HEK293 (cell line): ENCODE results near the gene ATP5MC3.

Source experiments
- CTCF ChIA-PET: fragments of 350-600 bp; formaldehyde crosslinking; extraction: SDS; loops from one replicate; lab custom pipeline; 2021; ENCODE audit warnings: antibody characterized with exemption; lab: Yijun Ruan, JAX
- POLR2A ChIA-PET: fragments of 300-600 bp; formaldehyde crosslinking; extraction: SDS; loops from one replicate; lab custom pipeline; 2020; ENCODE audit warnings: antibody characterized with exemption, inconsistent platforms; lab: Yijun Ruan, JAX
- H3K27ac ChIP-seq: fragments of 200-500 bp; sonication (Bioruptor generic); 2 replicates; pipeline ENCODE4 v1.5.1; 2014; ENCODE audit warnings: low read depth, low read length, control low read depth, inconsistent platforms; ENCODE audit errors: extremely low read depth
- H3K36me3 ChIP-seq, 2 experiments: fragments of 200-500 bp in 1 of 2; sonication (Bioruptor generic) in 1 of 2; 1 replicate in 1 of 2; 2 replicates in 1 of 2; pipeline ENCODE4 v1.5.1; 2014 to 2017; ENCODE audit warnings: inconsistent platforms in 2 of 2, low read length in 2 of 2; ENCODE audit not compliant: control insufficient read depth in 2 of 2, insufficient read depth in 1 of 2
- H3K4me1 ChIP-seq: fragments of 200-500 bp; sonication (Bioruptor generic); 2 replicates; pipeline ENCODE4 v1.5.1; 2014; ENCODE audit warnings: mild to moderate bottlenecking, low read length, inconsistent platforms; ENCODE audit not compliant: control insufficient read depth, insufficient read depth
- H3K4me3 ChIP-seq: 2 replicates; pipeline ENCODE4 v1.5.1; 2011; ENCODE audit warnings: low read depth, mild to moderate bottlenecking, control low read depth, low read length, moderate library complexity
- H3K9me3 ChIP-seq: fragments of 200-500 bp; sonication (Bioruptor generic); 2 replicates; pipeline ENCODE4 v1.5.1; 2014; ENCODE audit warnings: low read depth, low read length, inconsistent platforms; ENCODE audit not compliant: control insufficient read depth, insufficient read depth
- MYNN ChIP-seq: fragments of 450-650 bp; formaldehyde crosslinking; IDR thresholded peaks from 2 replicates; pipeline ENCODE4 v1.5.1; 2016; ENCODE audit warnings: missing biosample characterization, missing genetic modification characterization, borderline replicate concordance
- MZF1 ChIP-seq: fragments of 450-650 bp; formaldehyde crosslinking; IDR thresholded peaks from 2 replicates; pipeline ENCODE4 v1.5.1; 2017; ENCODE audit warnings: missing biosample characterization, missing genetic modification characterization, borderline replicate concordance
- YY2 ChIP-seq: fragments of 450-650 bp; formaldehyde crosslinking; IDR thresholded peaks from 2 replicates; pipeline ENCODE4 v1.5.1; 2016; ENCODE audit warnings: missing biosample characterization, missing genetic modification characterization
- ZBTB20 ChIP-seq: fragments of 450-650 bp; formaldehyde crosslinking; IDR thresholded peaks from 2 replicates; pipeline ENCODE4 v1.5.1; 2016; ENCODE audit warnings: missing biosample characterization, missing genetic modification characterization
- ZBTB21 ChIP-seq: fragments of 450-650 bp; formaldehyde crosslinking; IDR thresholded peaks from 2 replicates; pipeline ENCODE4 v1.5.1; 2017; ENCODE audit warnings: missing biosample characterization, missing genetic modification characterization
- ZNF140 ChIP-seq: fragments of 450-650 bp; formaldehyde crosslinking; IDR thresholded peaks from 2 replicates; pipeline ENCODE4 v1.5.1; 2016; ENCODE audit warnings: missing biosample characterization, missing genetic modification characterization
- ZNF24 ChIP-seq: fragments of 450-650 bp; formaldehyde crosslinking; IDR thresholded peaks from 2 replicates; pipeline ENCODE4 v1.5.1; 2016; ENCODE audit warnings: missing biosample characterization, missing genetic modification characterization
- ZNF324 ChIP-seq: fragments of 450-650 bp; formaldehyde crosslinking; IDR thresholded peaks from 2 replicates; pipeline ENCODE4 v1.5.1; 2016; ENCODE audit warnings: missing biosample characterization, missing genetic modification characterization
- ZNF366 ChIP-seq: fragments of 450-650 bp; formaldehyde crosslinking; conservative IDR thresholded peaks from 2 replicates; pipeline ENCODE4 v1.5.1; 2016; ENCODE audit warnings: missing biosample characterization, missing genetic modification characterization
- ZNF510 ChIP-seq: fragments of 450-650 bp; formaldehyde crosslinking; IDR thresholded peaks from 2 replicates; pipeline ENCODE4 v1.5.1; 2018; ENCODE audit warnings: mild to moderate bottlenecking, missing genetic modification characterization, missing biosample characterization; ENCODE audit not compliant: insufficient replicate concordance
- ZNF629 ChIP-seq: fragments of 450-650 bp; formaldehyde crosslinking; IDR thresholded peaks from 2 replicates; pipeline ENCODE4 v1.5.1; 2017; ENCODE audit warnings: missing biosample characterization, missing genetic modification characterization
- ZNF654 ChIP-seq: fragments of 450-650 bp; formaldehyde crosslinking; IDR thresholded peaks from 2 replicates; pipeline ENCODE4 v1.5.1; 2016; ENCODE audit warnings: low read depth, missing biosample characterization, missing genetic modification characterization
- ZSCAN30 ChIP-seq: fragments of 450-650 bp; IDR thresholded peaks from 2 replicates; pipeline ENCODE4 v1.5.1; 2018; ENCODE audit warnings: missing biosample characterization, mild to moderate bottlenecking, missing genetic modification characterization, moderate library complexity
- TF ChIP-seq, protein P1 (sequence below): fragments of 450-650 bp; formaldehyde crosslinking; IDR thresholded peaks from 2 replicates; pipeline ENCODE4 v1.5.1; 2016; ENCODE audit warnings: missing biosample characterization, missing genetic modification characterization
- TF ChIP-seq, protein P2 (sequence below): fragments of 450-650 bp; formaldehyde crosslinking; IDR thresholded peaks from 2 replicates; pipeline ENCODE4 v1.5.1; 2017; ENCODE audit warnings: missing biosample characterization, missing genetic modification characterization
- TF ChIP-seq, protein P3 (sequence below): fragments of 450-650 bp; formaldehyde crosslinking; IDR thresholded peaks from 2 replicates; pipeline ENCODE4 v1.5.1; 2016; ENCODE audit warnings: missing biosample characterization, missing genetic modification characterization
- TF ChIP-seq, protein P4 (sequence below): fragments of 450-650 bp; IDR thresholded peaks from 2 replicates; pipeline ENCODE4 v1.5.1; 2018; ENCODE audit warnings: missing biosample characterization, missing genetic modification characterization

Gene ATP5MC3

DNA sequence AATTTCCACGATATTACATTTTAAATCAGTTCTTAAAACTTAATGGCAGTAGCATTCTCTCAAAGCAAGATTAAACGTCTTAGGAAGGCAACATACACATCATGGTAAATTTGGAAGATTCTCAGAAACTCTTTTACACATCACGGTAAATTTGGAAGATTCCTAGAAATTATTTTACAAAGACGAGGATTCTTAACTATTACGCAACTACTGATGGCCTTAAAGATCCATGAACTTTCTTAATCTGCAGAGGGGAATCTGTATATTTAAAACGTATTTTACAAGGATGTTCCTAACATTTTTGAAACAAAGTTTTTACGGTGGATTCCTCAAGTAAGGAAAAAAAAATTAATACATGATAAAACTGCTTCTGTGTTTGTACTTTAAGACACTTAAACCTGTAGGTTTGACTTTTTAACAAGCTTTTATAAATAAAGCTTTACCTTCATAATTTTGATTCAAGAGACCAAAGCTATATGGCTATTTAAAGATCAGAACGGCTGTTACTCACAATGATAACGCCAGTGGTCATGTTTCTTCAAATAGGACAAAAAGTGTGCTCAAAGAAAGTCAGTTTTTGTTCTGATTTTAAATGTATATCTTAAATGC lies 15.2 kb downstream of the ATP5MC3 start:
- H3K36me3 ChIP-seq = no peaks in the 10 kb centered on the region
- no peak for TF ChIP-seq ZSCAN30
- 0 out of 2 replicates have a peak, but pooled peaks have one; percentile 30 for TF ChIP-seq ZBTB20 (tag by site-specific recombination)
- no peak for TF ChIP-seq MYNN (tag by site-specific recombination)
- no peaks in the 10 kb centered on the region for H3K4me1 ChIP-seq
- no peaks in the 10 kb centered on the region for H3K9me3 ChIP-seq
- peak overlapping the region; percentile 77 for H3K4me3 ChIP-seq
- no peak overlapping the region for H3K27ac ChIP-seq
- CTCF ChIA-PET = interaction anchor here (0.7 to 1.2 kb wide), 3 partner anchors 18 to 395 kb away, joined by 3 to 4 read pairs (median 4); no protein-coding TSS in a partner anchor
- POLR2A ChIA-PET = no interaction called here

DNA sequence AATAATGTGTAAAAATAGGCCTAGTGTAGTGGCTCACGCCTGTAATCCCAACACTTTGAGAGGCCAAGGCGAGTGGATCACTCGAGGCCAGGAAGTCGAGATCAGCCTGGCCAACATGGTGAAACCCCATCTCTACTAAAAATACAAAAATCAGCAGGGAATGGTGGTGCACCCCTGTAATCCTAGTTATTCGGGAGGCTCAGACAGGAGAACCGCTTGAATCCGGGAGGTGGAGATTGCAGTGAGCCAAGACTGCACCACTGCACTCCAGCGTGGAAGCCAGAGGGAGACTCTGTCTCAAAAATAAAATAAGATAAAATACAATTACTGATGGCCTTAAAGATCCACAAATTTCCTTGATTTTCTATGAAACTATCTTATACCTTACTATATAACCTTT lies 17.3 kb downstream of the ATP5MC3 start:
- POLR2A ChIA-PET = no interaction called here
- no peaks in the 10 kb centered on the region for H3K4me1 ChIP-seq
- no peak overlapping the region for H3K4me3 ChIP-seq
- no peaks in the 10 kb centered on the region; a peak in 1 of 3 replicates for H3K36me3 ChIP-seq
- CTCF ChIA-PET = no interaction called here
- no peaks in the 10 kb centered on the region for H3K9me3 ChIP-seq
- TF ChIP-seq, protein P1, sequence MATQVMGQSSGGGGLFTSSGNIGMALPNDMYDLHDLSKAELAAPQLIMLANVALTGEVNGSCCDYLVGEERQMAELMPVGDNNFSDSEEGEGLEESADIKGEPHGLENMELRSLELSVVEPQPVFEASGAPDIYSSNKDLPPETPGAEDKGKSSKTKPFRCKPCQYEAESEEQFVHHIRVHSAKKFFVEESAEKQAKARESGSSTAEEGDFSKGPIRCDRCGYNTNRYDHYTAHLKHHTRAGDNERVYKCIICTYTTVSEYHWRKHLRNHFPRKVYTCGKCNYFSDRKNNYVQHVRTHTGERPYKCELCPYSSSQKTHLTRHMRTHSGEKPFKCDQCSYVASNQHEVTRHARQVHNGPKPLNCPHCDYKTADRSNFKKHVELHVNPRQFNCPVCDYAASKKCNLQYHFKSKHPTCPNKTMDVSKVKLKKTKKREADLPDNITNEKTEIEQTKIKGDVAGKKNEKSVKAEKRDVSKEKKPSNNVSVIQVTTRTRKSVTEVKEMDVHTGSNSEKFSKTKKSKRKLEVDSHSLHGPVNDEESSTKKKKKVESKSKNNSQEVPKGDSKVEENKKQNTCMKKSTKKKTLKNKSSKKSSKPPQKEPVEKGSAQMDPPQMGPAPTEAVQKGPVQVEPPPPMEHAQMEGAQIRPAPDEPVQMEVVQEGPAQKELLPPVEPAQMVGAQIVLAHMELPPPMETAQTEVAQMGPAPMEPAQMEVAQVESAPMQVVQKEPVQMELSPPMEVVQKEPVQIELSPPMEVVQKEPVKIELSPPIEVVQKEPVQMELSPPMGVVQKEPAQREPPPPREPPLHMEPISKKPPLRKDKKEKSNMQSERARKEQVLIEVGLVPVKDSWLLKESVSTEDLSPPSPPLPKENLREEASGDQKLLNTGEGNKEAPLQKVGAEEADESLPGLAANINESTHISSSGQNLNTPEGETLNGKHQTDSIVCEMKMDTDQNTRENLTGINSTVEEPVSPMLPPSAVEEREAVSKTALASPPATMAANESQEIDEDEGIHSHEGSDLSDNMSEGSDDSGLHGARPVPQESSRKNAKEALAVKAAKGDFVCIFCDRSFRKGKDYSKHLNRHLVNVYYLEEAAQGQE = no peak
- TF ChIP-seq, protein P2, sequence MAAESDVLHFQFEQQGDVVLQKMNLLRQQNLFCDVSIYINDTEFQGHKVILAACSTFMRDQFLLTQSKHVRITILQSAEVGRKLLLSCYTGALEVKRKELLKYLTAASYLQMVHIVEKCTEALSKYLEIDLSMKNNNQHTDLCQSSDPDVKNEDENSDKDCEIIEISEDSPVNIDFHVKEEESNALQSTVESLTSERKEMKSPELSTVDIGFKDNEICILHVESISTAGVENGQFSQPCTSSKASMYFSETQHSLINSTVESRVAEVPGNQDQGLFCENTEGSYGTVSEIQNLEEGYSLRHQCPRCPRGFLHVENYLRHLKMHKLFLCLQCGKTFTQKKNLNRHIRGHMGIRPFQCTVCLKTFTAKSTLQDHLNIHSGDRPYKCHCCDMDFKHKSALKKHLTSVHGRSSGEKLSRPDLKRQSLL (tag by site-specific recombination) = no peak
- no peak for TF ChIP-seq ZNF24 (tag by site-specific recombination)
- no peak for TF ChIP-seq ZNF654 (tag by site-specific recombination)
- TF ChIP-seq ZNF629 (tag by site-specific recombination) = no peak
- TF ChIP-seq, all 188 proteins: peak for 0
- H3K27ac ChIP-seq = no peak overlapping the region

DNA sequence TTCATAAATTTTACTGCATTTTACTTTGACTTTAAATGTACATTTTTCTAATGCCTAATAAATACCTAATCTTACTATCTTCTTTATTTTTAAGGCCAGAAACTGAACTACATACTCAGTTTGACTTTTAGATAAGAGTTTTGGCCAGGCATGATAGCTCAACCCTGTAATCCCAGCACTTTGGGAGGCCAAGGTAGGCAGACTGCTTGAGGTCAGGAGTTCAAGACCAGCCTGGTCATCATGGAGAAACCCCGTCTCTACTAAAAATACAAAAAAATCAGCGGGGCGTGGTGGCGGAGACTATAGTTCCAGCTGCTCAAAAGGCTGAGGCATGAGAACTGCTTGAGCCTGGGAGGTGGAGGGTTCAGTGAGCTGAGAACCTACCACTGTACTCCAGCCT lies 22.6 kb downstream of the ATP5MC3 start:
- Histone ChIP-seq H3K27ac (no peak overlapping the region), H3K4me3 (no peak overlapping the region), H3K9me3 (no peaks in the 10 kb centered on the region), H3K4me1 (peaks cover 5% of the 10 kb centered on the region; the same call in 1 of the 2 replicates), H3K36me3 (peaks cover 0 to 8% of the 10 kb centered on the region in 2 experiments; a peak in 2 of 3 replicates)
- CTCF ChIA-PET = no interaction called here
- POLR2A ChIA-PET = no interaction called here
- TF ChIP-seq, protein P3, sequence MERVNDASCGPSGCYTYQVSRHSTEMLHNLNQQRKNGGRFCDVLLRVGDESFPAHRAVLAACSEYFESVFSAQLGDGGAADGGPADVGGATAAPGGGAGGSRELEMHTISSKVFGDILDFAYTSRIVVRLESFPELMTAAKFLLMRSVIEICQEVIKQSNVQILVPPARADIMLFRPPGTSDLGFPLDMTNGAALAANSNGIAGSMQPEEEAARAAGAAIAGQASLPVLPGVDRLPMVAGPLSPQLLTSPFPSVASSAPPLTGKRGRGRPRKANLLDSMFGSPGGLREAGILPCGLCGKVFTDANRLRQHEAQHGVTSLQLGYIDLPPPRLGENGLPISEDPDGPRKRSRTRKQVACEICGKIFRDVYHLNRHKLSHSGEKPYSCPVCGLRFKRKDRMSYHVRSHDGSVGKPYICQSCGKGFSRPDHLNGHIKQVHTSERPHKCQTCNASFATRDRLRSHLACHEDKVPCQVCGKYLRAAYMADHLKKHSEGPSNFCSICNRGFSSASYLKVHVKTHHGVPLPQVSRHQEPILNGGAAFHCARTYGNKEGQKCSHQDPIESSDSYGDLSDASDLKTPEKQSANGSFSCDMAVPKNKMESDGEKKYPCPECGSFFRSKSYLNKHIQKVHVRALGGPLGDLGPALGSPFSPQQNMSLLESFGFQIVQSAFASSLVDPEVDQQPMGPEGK (tag by site-specific recombination) = no peak

DNA sequence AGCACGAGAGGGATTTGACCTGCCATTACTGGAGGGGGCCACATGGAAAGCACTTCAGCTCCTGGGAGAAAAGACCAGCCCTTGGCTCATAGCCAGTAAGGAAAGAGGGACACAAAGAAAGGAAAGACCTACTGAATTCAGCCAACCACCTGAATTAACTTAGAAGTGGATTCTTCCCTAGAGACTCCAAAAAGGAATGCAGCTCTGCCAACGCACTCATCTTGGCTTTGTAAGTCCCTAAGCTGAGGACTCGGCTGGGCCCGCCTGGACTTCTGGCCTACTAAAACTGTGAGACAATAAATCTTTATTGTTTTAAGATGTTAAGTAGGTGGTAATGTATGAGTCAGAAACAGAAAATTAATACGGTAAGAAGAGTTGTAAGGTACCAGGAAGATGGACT lies 25.0 kb downstream of the ATP5MC3 start:
- H3K4me3 ChIP-seq = no peak overlapping the region
- peaks cover 0 to 8% of the 10 kb centered on the region in 2 experiments; a peak in 2 of 3 replicates for H3K36me3 ChIP-seq
- ChIA-PET POLR2A (interaction anchor here (0.9 kb wide), 1 partner anchor 12 kb away, joined by 3 read pairs; the partner anchor contains the start of gene ATF2), CTCF (no interaction called here)
- H3K27ac ChIP-seq = peak overlapping the region; percentile 61; the same call in 1 of the 2 replicates
- H3K4me1 ChIP-seq = peaks cover 16% of the 10 kb centered on the region; the same call in 1 of the 2 replicates
- no peaks in the 10 kb centered on the region for H3K9me3 ChIP-seq
- TF ChIP-seq ZNF510 (tag by site-specific recombination) (no peak), ZNF140 (no peak), ZNF324 (tag by site-specific recombination) (no peak), ZNF366 (tag by site-specific recombination) (peak; percentile 69), MZF1 (tag by site-specific recombination) (peak; percentile 78; the same call in 1 of the 2 replicates), YY2 (tag by site-specific recombination) (no peak), ZBTB21 (tag by site-specific recombination) (no peak)
- TF ChIP-seq, protein P4, sequence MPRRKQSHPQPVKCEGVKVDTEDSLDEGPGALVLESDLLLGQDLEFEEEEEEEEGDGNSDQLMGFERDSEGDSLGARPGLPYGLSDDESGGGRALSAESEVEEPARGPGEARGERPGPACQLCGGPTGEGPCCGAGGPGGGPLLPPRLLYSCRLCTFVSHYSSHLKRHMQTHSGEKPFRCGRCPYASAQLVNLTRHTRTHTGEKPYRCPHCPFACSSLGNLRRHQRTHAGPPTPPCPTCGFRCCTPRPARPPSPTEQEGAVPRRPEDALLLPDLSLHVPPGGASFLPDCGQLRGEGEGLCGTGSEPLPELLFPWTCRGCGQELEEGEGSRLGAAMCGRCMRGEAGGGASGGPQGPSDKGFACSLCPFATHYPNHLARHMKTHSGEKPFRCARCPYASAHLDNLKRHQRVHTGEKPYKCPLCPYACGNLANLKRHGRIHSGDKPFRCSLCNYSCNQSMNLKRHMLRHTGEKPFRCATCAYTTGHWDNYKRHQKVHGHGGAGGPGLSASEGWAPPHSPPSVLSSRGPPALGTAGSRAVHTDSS (tag by site-specific recombination) = no peak
